Measurements from ENCODE around the gene PAM.

Gene PAM

GRCh38 chr5:102866237-102866600, 111.1 kb downstream of the PAM start:
- Histone ChIP-seq H3K4me1 (ENCODE audit: insufficient read depth, low read length) (peaks cover 30% of the 10 kb centered on the region), H3K36me3 (ENCODE audit: insufficient read depth, low read length) (no peaks in the 10 kb centered on the region), H3K9me3 (ENCODE audit: low read length) (no peaks in the 10 kb centered on the region), H3K4me3 (ENCODE audit: low read length) (peak overlapping the region; percentile 93), H2AFZ (ENCODE audit: low read depth, low read length) (peak overlapping the region; percentile 94), H3K27me3 (ENCODE audit: insufficient read depth, low read length) (no peaks in the 10 kb centered on the region)

- no peaks in the 10 kb centered on the region for H3K36me3 ChIP-seq (ENCODE audit: insufficient read depth, low read length)
Measured at GRCh38 chr5:102867992-102868662, 113.0 kb downstream of the PAM start.

GRCh38 chr5:102869230-102869629, 114.1 kb downstream of the PAM start:
- Histone ChIP-seq H3K27me3 (ENCODE audit: insufficient read depth, low read length) (no peaks in the 10 kb centered on the region), H3K9me3 (ENCODE audit: low read length) (no peaks in the 10 kb centered on the region), H3K4me3 (ENCODE audit: low read length) (no peak overlapping the region), H2AFZ (ENCODE audit: low read depth, low read length) (no peak overlapping the region), H3K4me1 (ENCODE audit: insufficient read depth, low read length) (peaks cover 34% of the 10 kb centered on the region), H3K36me3 (ENCODE audit: insufficient read depth, low read length) (no peaks in the 10 kb centered on the region)

More at GRCh38 chr5:102867992-102868662, 113.0 kb downstream of the PAM start:
- Histone ChIP-seq H3K4me1 (ENCODE audit: insufficient read depth, low read length) (peaks cover 35% of the 10 kb centered on the region), H2AFZ (ENCODE audit: low read depth, low read length) (no peak overlapping the region), H3K4me3 (ENCODE audit: low read length) (peak overlapping the region; percentile 5), H3K9me3 (ENCODE audit: low read length) (no peaks in the 10 kb centered on the region), H3K27me3 (ENCODE audit: insufficient read depth, low read length) (no peaks in the 10 kb centered on the region)

GRCh38 chr5:102873379-102873932, 118.4 kb downstream of the PAM start:
- H3K9me3 ChIP-seq (ENCODE audit: low read length) = no peaks in the 10 kb centered on the region
- no peaks in the 10 kb centered on the region for H3K27me3 ChIP-seq (ENCODE audit: insufficient read depth, low read length)
- no peak overlapping the region for H2AFZ ChIP-seq (ENCODE audit: low read depth, low read length)
- H3K36me3 ChIP-seq (ENCODE audit: insufficient read depth, low read length) = no peaks in the 10 kb centered on the region
- peaks cover 9% of the 10 kb centered on the region for H3K4me1 ChIP-seq (ENCODE audit: insufficient read depth, low read length)
- no peak overlapping the region for H3K4me3 ChIP-seq (ENCODE audit: low read length)

- Histone ChIP-seq H3K9me3 (ENCODE audit: low read length) (no peaks in the 10 kb centered on the region), H2AFZ (ENCODE audit: low read depth, low read length) (no peak overlapping the region), H3K36me3 (ENCODE audit: insufficient read depth, low read length) (peaks cover under 1% of the 10 kb centered on the region), H3K4me3 (ENCODE audit: low read length) (no peak overlapping the region), H3K4me1 (ENCODE audit: insufficient read depth, low read length) (peaks cover 9% of the 10 kb centered on the region), H3K27me3 (ENCODE audit: insufficient read depth, low read length) (no peaks in the 10 kb centered on the region)
Measured at GRCh38 chr5:102874054-102874453, 118.9 kb downstream of the PAM start.

- Histone ChIP-seq H3K36me3 (ENCODE audit: insufficient read depth, low read length) (peaks cover 2% of the 10 kb centered on the region), H3K27me3 (ENCODE audit: insufficient read depth, low read length) (no peaks in the 10 kb centered on the region), H3K4me1 (ENCODE audit: insufficient read depth, low read length) (peaks cover 9% of the 10 kb centered on the region), H3K9me3 (ENCODE audit: low read length) (peaks cover 3% of the 10 kb centered on the region), H3K4me3 (ENCODE audit: low read length) (no peak overlapping the region), H2AFZ (ENCODE audit: low read depth, low read length) (no peak overlapping the region)
Measured at GRCh38 chr5:102875721-102876123, 120.6 kb downstream of the PAM start.

GRCh38 chr5:102876610-102877009, 121.5 kb downstream of the PAM start:
- H3K4me3 ChIP-seq (ENCODE audit: low read length) = no peak overlapping the region
- peaks cover 3% of the 10 kb centered on the region for H3K9me3 ChIP-seq (ENCODE audit: low read length)
- H3K4me1 ChIP-seq (ENCODE audit: insufficient read depth, low read length) = peaks cover 9% of the 10 kb centered on the region
- no peaks in the 10 kb centered on the region for H3K27me3 ChIP-seq (ENCODE audit: insufficient read depth, low read length)
- H2AFZ ChIP-seq (ENCODE audit: low read depth, low read length) = no peak overlapping the region
- H3K36me3 ChIP-seq (ENCODE audit: insufficient read depth, low read length) = peaks cover 2% of the 10 kb centered on the region

- Histone ChIP-seq H3K36me3 (ENCODE audit: insufficient read depth, low read length) (peaks cover 2% of the 10 kb centered on the region), H3K9me3 (ENCODE audit: low read length) (peaks cover 3% of the 10 kb centered on the region), H2AFZ (ENCODE audit: low read depth, low read length) (no peak overlapping the region)
Measured at GRCh38 chr5:102879741-102880140, 124.6 kb downstream of the PAM start.

GRCh38 chr5:102886586-102886985, 131.5 kb downstream of the PAM start:
- Histone ChIP-seq H2AFZ (ENCODE audit: low read depth, low read length) (no peak overlapping the region), H3K36me3 (ENCODE audit: insufficient read depth, low read length) (no peaks in the 10 kb centered on the region), H3K4me1 (ENCODE audit: insufficient read depth, low read length) (peaks cover 7% of the 10 kb centered on the region), H3K27me3 (ENCODE audit: insufficient read depth, low read length) (no peaks in the 10 kb centered on the region), H3K4me3 (ENCODE audit: low read length) (no peak overlapping the region), H3K9me3 (ENCODE audit: low read length) (no peaks in the 10 kb centered on the region)

More at GRCh38 chr5:102879741-102880140, 124.6 kb downstream of the PAM start:
- Histone ChIP-seq H3K4me3 (ENCODE audit: low read length) (no peak overlapping the region), H3K27me3 (ENCODE audit: insufficient read depth, low read length) (no peaks in the 10 kb centered on the region), H3K4me1 (ENCODE audit: insufficient read depth, low read length) (peaks cover 7% of the 10 kb centered on the region)

GRCh38 chr5:102888483-102888882, 133.4 kb downstream of the PAM start:
- Histone ChIP-seq H3K4me1 (ENCODE audit: insufficient read depth, low read length) (peaks cover 7% of the 10 kb centered on the region), H2AFZ (ENCODE audit: low read depth, low read length) (no peak overlapping the region), H3K4me3 (ENCODE audit: low read length) (no peak overlapping the region), H3K27me3 (ENCODE audit: insufficient read depth, low read length) (no peaks in the 10 kb centered on the region), H3K36me3 (ENCODE audit: insufficient read depth, low read length) (no peaks in the 10 kb centered on the region), H3K9me3 (ENCODE audit: low read length) (no peaks in the 10 kb centered on the region)

- no peaks in the 10 kb centered on the region for H3K27me3 ChIP-seq (ENCODE audit: insufficient read depth, low read length)
- H3K36me3 ChIP-seq (ENCODE audit: insufficient read depth, low read length) = no peaks in the 10 kb centered on the region
- H3K4me1 ChIP-seq (ENCODE audit: insufficient read depth, low read length) = peaks cover 7% of the 10 kb centered on the region
- H3K4me3 ChIP-seq (ENCODE audit: low read length) = no peak overlapping the region
- no peak overlapping the region for H2AFZ ChIP-seq (ENCODE audit: low read depth, low read length)
- H3K9me3 ChIP-seq (ENCODE audit: low read length) = no peaks in the 10 kb centered on the region
Measured at GRCh38 chr5:102889033-102889432, 133.9 kb downstream of the PAM start.

GRCh38 chr5:102890133-102890532, 135.0 kb downstream of the PAM start:
- no peaks in the 10 kb centered on the region for H3K9me3 ChIP-seq (ENCODE audit: low read length)
- H3K4me3 ChIP-seq (ENCODE audit: low read length) = no peak overlapping the region
- H2AFZ ChIP-seq (ENCODE audit: low read depth, low read length) = no peak overlapping the region
- no peaks in the 10 kb centered on the region for H3K27me3 ChIP-seq (ENCODE audit: insufficient read depth, low read length)
- no peaks in the 10 kb centered on the region for H3K36me3 ChIP-seq (ENCODE audit: insufficient read depth, low read length)
- H3K4me1 ChIP-seq (ENCODE audit: insufficient read depth, low read length) = peaks cover 4% of the 10 kb centered on the region

- Histone ChIP-seq H2AFZ (ENCODE audit: low read depth, low read length) (no peak overlapping the region), H3K9me3 (ENCODE audit: low read length) (no peaks in the 10 kb centered on the region), H3K27me3 (ENCODE audit: insufficient read depth, low read length) (no peaks in the 10 kb centered on the region), H3K4me1 (ENCODE audit: insufficient read depth, low read length) (peaks cover 4% of the 10 kb centered on the region), H3K4me3 (ENCODE audit: low read length) (no peak overlapping the region), H3K36me3 (ENCODE audit: insufficient read depth, low read length) (no peaks in the 10 kb centered on the region)
Measured at GRCh38 chr5:102891175-102891574, 136.1 kb downstream of the PAM start.

GRCh38 chr5:102893942-102894341, 138.8 kb downstream of the PAM start:
- Histone ChIP-seq H3K27me3 (ENCODE audit: insufficient read depth, low read length) (no peaks in the 10 kb centered on the region), H3K9me3 (ENCODE audit: low read length) (no peaks in the 10 kb centered on the region), H3K4me1 (ENCODE audit: insufficient read depth, low read length) (peaks cover 4% of the 10 kb centered on the region), H2AFZ (ENCODE audit: low read depth, low read length) (no peak overlapping the region), H3K4me3 (ENCODE audit: low read length) (no peak overlapping the region), H3K36me3 (ENCODE audit: insufficient read depth, low read length) (no peaks in the 10 kb centered on the region)
